Measurements from ENCODE around the gene GPR82. TPM values are rescaled to one million over a fixed set of nuclear protein-coding genes. Genes with fewer than 3 reads are reported as not detected.

GPR82 gene
- polyA plus RNA-seq, 3 donors, result 0.40 to 2.0 (median 0.67) TPM

DNA sequence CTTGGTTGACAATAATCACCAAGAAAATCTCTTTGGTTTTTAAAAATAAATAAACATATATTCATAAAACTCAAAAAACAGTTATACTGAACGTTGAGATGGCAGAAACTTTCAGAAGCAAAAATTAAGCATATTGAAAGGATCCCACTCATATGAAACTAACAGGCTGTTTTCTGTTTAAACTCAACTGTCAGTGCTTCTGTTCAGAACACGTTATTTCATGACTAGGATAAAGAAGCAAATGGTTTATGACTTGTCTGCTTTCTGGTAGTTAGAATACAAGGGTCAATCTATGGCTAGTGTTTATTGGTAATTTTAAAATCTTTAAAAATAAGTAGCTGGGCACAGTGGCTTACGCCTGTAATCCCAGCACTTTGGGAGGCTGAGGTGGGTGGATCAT lies 4.1 kb downstream of the GPR82 start:
- no CpG with 5 or more reads among the region's 3 CpGs for WGBS (ENCODE audit: insufficient coverage)
- intact Hi-C loops (cut with micrococcal nuclease), result no loop called here
- no peaks in the 10 kb centered on the region for H3K79me2 ChIP-seq (ENCODE audit: insufficient read depth, low read length)
- Mint-ChIP-seq H3K4me3 (no peak overlapping the region), H3K27me3 (ENCODE audit: low read depth in 3 of 3) (peaks cover 0 to 4% (median 1%) of the 10 kb centered on the region in 3 donors), H3K4me1 (peaks cover 25% of the 10 kb centered on the region), H3K9me3 (no peaks in the 10 kb centered on the region), H3K36me3 (peaks cover 1 to 4% of the 10 kb centered on the region in 2 donors), H3K27ac (no peak overlapping the region)
- TF ChIP-seq, protein P1, sequence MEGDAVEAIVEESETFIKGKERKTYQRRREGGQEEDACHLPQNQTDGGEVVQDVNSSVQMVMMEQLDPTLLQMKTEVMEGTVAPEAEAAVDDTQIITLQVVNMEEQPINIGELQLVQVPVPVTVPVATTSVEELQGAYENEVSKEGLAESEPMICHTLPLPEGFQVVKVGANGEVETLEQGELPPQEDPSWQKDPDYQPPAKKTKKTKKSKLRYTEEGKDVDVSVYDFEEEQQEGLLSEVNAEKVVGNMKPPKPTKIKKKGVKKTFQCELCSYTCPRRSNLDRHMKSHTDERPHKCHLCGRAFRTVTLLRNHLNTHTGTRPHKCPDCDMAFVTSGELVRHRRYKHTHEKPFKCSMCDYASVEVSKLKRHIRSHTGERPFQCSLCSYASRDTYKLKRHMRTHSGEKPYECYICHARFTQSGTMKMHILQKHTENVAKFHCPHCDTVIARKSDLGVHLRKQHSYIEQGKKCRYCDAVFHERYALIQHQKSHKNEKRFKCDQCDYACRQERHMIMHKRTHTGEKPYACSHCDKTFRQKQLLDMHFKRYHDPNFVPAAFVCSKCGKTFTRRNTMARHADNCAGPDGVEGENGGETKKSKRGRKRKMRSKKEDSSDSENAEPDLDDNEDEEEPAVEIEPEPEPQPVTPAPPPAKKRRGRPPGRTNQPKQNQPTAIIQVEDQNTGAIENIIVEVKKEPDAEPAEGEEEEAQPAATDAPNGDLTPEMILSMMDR (IDR thresholded peaks at IDR 0.05), result no peak
- H3K9me3 ChIP-seq (replicated peaks in 1 of 2; ENCODE audit: control insufficient read depth in 1 of 2, insufficient read depth in 1 of 2, low read length in 2 of 2), result no peaks in the 10 kb centered on the region
- peaks cover 0 to 6% of the 10 kb centered on the region in 2 donors for H3K27me3 ChIP-seq (ENCODE audit: control insufficient read depth in 2 of 2, insufficient read depth in 2 of 2, low read length in 2 of 2)
- no peak overlapping the region for H2AFZ ChIP-seq (ENCODE audit: insufficient read depth, low read depth, low read length, poor library complexity, severe bottlenecking)
- H3K4me1 ChIP-seq (ENCODE audit: control insufficient read depth in 1 of 2, insufficient read depth in 2 of 2, low read length in 2 of 2), result peaks cover 7 to 14% of the 10 kb centered on the region in 2 donors
- no peak overlapping the region for H3K4me3 ChIP-seq (replicated peaks in 1 of 3; ENCODE audit: low read depth in 2 of 3, low read length in 3 of 3)
- no peak overlapping the region for H3K27ac ChIP-seq (ENCODE audit: low read depth in 1 of 2, low read length in 2 of 2)
- DNase-seq, result no peak
- H4K20me1 ChIP-seq (ENCODE audit: insufficient read depth, low read length), result no peaks in the 10 kb centered on the region
- H3K36me3 ChIP-seq (replicated peaks in 1 of 2; ENCODE audit: control insufficient read depth in 1 of 2, insufficient read depth in 2 of 2, low read length in 2 of 2), result no peaks in the 10 kb centered on the region
- no peak overlapping the region for H3K4me2 ChIP-seq (replicated peaks; ENCODE audit: extremely low read depth, low read length, poor library complexity, severe bottlenecking)
- no peak overlapping the region for H3K9ac ChIP-seq (ENCODE audit: insufficient read depth, low read length, poor library complexity, severe bottlenecking)

DNA sequence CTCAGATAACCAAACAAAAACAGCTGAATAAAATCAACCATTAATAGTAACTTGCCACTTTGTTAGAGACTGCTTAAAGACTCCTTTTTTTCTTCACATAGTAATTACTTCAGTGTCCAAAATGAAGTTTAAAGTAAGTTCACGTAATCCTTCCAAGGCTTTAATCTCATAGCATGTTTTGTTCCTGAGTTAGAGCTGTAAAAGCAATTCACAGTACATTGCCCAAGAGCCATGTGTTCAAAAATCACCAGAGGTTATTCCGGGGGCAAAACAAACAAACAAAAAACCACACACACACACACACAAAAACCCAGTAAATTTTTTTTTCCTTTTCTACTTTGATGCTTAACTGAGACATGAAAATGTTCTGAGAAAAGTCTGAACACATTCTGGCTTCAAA lies 6.1 kb downstream of the GPR82 start:
- peaks cover 9 to 10% of the 10 kb centered on the region in 2 donors for H3K4me1 ChIP-seq (ENCODE audit: control insufficient read depth in 1 of 2, insufficient read depth in 2 of 2, low read length in 2 of 2)
- H3K4me3 ChIP-seq (replicated peaks in 1 of 3; ENCODE audit: low read depth in 2 of 3, low read length in 3 of 3), result no peak overlapping the region
- H3K9me3 ChIP-seq (replicated peaks in 1 of 2; ENCODE audit: control insufficient read depth in 1 of 2, insufficient read depth in 1 of 2, low read length in 2 of 2), result no peaks in the 10 kb centered on the region
- no CpG with 5 or more reads among the region's 2 CpGs for WGBS (ENCODE audit: insufficient coverage)
- intact Hi-C loops (cut with micrococcal nuclease), result no loop called here
- H3K36me3 ChIP-seq (replicated peaks in 1 of 2; ENCODE audit: control insufficient read depth in 1 of 2, insufficient read depth in 2 of 2, low read length in 2 of 2), result no peaks in the 10 kb centered on the region
- TF ChIP-seq, protein P1 (IDR thresholded peaks at IDR 0.05), result no peak
- Mint-ChIP-seq H3K4me1 (peaks cover 23% of the 10 kb centered on the region), H3K9me3 (no peaks in the 10 kb centered on the region), H3K27me3 (ENCODE audit: low read depth in 3 of 3) (peaks cover 0 to 6% (median 1%) of the 10 kb centered on the region in 3 donors), H3K4me3 (no peak overlapping the region), H3K27ac (no peak overlapping the region), H3K36me3 (peaks cover 1 to 4% of the 10 kb centered on the region in 2 donors)
- H3K4me2 ChIP-seq (replicated peaks; ENCODE audit: extremely low read depth, low read length, poor library complexity, severe bottlenecking), result no peak overlapping the region
- no peaks in the 10 kb centered on the region for H3K79me2 ChIP-seq (ENCODE audit: insufficient read depth, low read length)
- no peak overlapping the region for H3K27ac ChIP-seq (ENCODE audit: low read depth in 1 of 2, low read length in 2 of 2)
- no peak overlapping the region for H3K9ac ChIP-seq (ENCODE audit: insufficient read depth, low read length, poor library complexity, severe bottlenecking)
- no peak overlapping the region for H2AFZ ChIP-seq (ENCODE audit: insufficient read depth, low read depth, low read length, poor library complexity, severe bottlenecking)
- no peak for DNase-seq
- peaks cover 0 to 2% of the 10 kb centered on the region in 2 donors for H3K27me3 ChIP-seq (ENCODE audit: control insufficient read depth in 2 of 2, insufficient read depth in 2 of 2, low read length in 2 of 2)
- H4K20me1 ChIP-seq (ENCODE audit: insufficient read depth, low read length), result no peaks in the 10 kb centered on the region

All from CD14-positive monocyte (primary cell).